Measurements from ENCODE around the gene UBALD2.

DNA sequence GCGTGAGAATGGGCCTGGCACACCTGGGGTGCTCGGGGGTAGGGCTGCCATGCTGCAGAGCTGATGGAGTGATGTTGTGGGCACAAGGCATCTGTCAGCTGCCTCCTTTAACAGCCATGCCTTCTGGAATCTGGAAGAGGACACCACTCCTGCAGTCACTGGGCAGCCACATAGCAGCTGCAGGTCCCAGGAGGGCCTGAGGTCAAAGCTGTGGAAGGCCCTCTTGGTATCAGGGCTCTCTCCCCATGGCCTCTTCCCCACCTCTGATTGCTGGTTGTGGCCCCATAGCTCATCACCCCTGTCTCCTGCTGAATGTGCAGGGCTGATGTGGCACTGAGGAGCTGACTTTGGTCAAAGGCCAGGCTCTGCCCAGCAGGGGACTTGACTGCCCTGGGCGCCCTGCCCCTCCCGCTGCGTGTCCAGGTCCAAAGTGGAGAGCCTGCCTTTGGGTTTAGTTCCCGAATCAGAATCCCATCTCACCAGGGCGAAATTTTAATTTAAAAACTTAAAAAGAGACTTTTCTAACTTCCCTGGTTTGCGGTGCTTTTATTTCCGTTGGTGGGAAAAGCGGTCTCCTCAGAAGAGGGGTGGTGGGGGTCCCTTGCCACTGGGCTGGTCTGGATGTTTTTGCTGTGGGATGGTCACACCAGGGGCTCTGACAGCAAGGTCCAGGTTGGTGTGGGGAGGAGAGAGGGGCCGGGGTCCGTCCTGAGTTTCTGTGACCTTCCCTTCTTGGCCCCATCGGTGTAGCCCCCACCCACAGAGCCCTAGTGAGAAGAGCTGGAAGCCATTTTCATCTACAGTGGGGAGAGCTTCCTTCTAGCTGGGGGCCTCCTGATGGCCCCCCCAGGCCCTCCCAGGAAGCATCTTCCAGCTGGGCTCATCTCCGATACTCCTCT lies 5.9 kb downstream of the UBALD2 start:
- TF ChIP-seq, protein P1, sequence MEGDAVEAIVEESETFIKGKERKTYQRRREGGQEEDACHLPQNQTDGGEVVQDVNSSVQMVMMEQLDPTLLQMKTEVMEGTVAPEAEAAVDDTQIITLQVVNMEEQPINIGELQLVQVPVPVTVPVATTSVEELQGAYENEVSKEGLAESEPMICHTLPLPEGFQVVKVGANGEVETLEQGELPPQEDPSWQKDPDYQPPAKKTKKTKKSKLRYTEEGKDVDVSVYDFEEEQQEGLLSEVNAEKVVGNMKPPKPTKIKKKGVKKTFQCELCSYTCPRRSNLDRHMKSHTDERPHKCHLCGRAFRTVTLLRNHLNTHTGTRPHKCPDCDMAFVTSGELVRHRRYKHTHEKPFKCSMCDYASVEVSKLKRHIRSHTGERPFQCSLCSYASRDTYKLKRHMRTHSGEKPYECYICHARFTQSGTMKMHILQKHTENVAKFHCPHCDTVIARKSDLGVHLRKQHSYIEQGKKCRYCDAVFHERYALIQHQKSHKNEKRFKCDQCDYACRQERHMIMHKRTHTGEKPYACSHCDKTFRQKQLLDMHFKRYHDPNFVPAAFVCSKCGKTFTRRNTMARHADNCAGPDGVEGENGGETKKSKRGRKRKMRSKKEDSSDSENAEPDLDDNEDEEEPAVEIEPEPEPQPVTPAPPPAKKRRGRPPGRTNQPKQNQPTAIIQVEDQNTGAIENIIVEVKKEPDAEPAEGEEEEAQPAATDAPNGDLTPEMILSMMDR (IDR thresholded peaks at IDR 0.05) = no peak
- no peak for TF ChIP-seq POLR2A (IDR thresholded peaks at IDR 0.05)

Data from vagina (tissue), 2 donors.